Measurements from ENCODE around the gene NTM.
A peak's percentile ranks its signal among the peaks of the same experiment; 100 is the strongest.

Gene NTM

GRCh38 chr11:132263875-132264274 is 893.5 kb downstream of the NTM start:
- TF ChIP-seq, protein P1, sequence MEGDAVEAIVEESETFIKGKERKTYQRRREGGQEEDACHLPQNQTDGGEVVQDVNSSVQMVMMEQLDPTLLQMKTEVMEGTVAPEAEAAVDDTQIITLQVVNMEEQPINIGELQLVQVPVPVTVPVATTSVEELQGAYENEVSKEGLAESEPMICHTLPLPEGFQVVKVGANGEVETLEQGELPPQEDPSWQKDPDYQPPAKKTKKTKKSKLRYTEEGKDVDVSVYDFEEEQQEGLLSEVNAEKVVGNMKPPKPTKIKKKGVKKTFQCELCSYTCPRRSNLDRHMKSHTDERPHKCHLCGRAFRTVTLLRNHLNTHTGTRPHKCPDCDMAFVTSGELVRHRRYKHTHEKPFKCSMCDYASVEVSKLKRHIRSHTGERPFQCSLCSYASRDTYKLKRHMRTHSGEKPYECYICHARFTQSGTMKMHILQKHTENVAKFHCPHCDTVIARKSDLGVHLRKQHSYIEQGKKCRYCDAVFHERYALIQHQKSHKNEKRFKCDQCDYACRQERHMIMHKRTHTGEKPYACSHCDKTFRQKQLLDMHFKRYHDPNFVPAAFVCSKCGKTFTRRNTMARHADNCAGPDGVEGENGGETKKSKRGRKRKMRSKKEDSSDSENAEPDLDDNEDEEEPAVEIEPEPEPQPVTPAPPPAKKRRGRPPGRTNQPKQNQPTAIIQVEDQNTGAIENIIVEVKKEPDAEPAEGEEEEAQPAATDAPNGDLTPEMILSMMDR (IDR thresholded peaks at IDR 0.05; ENCODE audit: low read depth, low read length) = no peak
- no peak overlapping the region for H3K4me3 ChIP-seq (ENCODE audit: low read depth, low read length)

GRCh38 chr11:132264616-132265015 is 894.2 kb downstream of the NTM start:
- no peak overlapping the region for H3K4me3 ChIP-seq (ENCODE audit: low read depth, low read length)
- TF ChIP-seq, protein P1 (IDR thresholded peaks at IDR 0.05; ENCODE audit: low read depth, low read length) = no peak

DNA sequence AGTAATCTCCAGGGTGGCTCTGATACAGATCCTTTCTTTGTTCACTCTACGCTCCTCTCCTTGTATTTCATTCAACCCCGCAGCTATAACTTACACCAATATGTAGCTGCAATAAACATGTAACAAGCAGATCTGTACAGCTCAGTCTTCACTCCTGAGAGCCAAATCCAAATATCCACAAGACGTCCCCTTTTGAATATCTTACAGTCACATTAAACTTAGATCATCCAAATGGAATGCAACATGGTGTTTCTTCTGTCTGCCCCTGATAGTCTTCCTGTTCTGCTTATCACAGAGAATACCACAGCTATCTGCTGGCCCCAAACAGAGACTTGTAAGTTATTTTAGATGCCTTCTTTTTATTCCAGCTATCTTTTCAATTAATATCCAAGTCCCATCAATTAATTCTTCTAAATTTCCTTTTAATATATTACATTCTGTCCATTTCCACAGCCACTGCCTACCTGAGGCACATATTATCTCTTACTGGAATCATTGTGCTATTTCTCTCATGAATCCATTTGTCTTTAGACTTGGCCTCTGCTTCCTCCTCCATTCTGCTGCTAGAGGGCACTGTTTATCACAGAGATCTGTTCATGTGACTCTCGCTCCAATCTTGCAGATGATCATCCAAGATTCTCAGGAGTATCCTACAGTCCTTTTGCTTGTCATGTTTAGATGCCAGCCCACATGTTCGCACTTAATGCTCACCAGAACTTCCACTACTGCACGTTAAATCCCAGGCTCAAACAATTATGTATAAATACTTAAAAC is 908.6 kb downstream of the NTM start:
- TF ChIP-seq, protein P1 (IDR thresholded peaks at IDR 0.05; ENCODE audit: low read depth, low read length) = peak; percentile 41; the same call in 1 of the 2 replicates

GRCh38 chr11:132284048-132284447 is 913.6 kb downstream of the NTM start:
- TF ChIP-seq, protein P1 (IDR thresholded peaks at IDR 0.05; ENCODE audit: low read depth, low read length) = no peak
- no peak overlapping the region for H3K4me3 ChIP-seq (ENCODE audit: low read depth, low read length)

More for the DNA sequence above, 908.6 kb downstream of the NTM start:
- no peak overlapping the region for H3K4me3 ChIP-seq (ENCODE audit: low read depth, low read length)

GRCh38 chr11:132284611-132285010 is 914.2 kb downstream of the NTM start:
- no peak overlapping the region for H3K4me3 ChIP-seq (ENCODE audit: low read depth, low read length)
- TF ChIP-seq, protein P1 (IDR thresholded peaks at IDR 0.05; ENCODE audit: low read depth, low read length) = no peak

- no peak overlapping the region for H3K4me3 ChIP-seq (ENCODE audit: low read depth, low read length)
- TF ChIP-seq, protein P1 (IDR thresholded peaks at IDR 0.05; ENCODE audit: low read depth, low read length) = no peak
These were observed 915.2 kb downstream of the NTM start for GRCh38 chr11:132285631-132286030.

- TF ChIP-seq, protein P1 (IDR thresholded peaks at IDR 0.05; ENCODE audit: low read depth, low read length) = no peak
- H3K4me3 ChIP-seq (ENCODE audit: low read depth, low read length) = no peak overlapping the region
These were observed 915.7 kb downstream of the NTM start for GRCh38 chr11:132286106-132286505.
